DND-41 (cell line): Measurements from ENCODE around the gene HTRA3.

Source experiments
- CTCF ChIP-seq: IDR thresholded peaks from 2 replicates; pipeline ENCODE4 v1.5.1; 2012; ENCODE audit warnings: borderline replicate concordance, low read length, moderate library complexity, mild to moderate bottlenecking; ENCODE audit not compliant: poor library complexity, severe bottlenecking; ENCODE audit errors: extremely low read depth
- EZH2 ChIP-seq: IDR thresholded peaks from 3 replicates; pipeline ENCODE4 v1.6.1; 2012; ENCODE audit warnings: borderline replicate concordance, low read depth, mild to moderate bottlenecking, moderate library complexity, low read length, inconsistent platforms; ENCODE audit not compliant: severe bottlenecking

GRCh38 chr4:8236920-8237195, 32.7 kb upstream of the HTRA3 start:
- no peak for TF ChIP-seq EZH2
- TF ChIP-seq CTCF = no peak
